Fibroblast of lung (primary cell): ENCODE data around the gene NFATC2.

Experiments
- EZH2 ChIP-seq: IDR thresholded peaks from 2 replicates; pipeline ENCODE4 v1.5.1; 2012; ENCODE audit warnings: low read length, control low read depth, mild to moderate bottlenecking; ENCODE audit errors: missing control alignments
- TF ChIP-seq, protein P1 (sequence below), 2 donors: IDR thresholded peaks in 1 of 2; conservative IDR thresholded peaks in 1 of 2; 1 replicate in 1 of 2; 2 replicates in 1 of 2; pipeline ENCODE4 v1.5.1; 2011 to 2012; ENCODE audit warnings: low read length in 2 of 2, control low read depth in 1 of 2, inconsistent platforms in 1 of 2, low read depth in 1 of 2, mild to moderate bottlenecking in 1 of 2

DNA sequence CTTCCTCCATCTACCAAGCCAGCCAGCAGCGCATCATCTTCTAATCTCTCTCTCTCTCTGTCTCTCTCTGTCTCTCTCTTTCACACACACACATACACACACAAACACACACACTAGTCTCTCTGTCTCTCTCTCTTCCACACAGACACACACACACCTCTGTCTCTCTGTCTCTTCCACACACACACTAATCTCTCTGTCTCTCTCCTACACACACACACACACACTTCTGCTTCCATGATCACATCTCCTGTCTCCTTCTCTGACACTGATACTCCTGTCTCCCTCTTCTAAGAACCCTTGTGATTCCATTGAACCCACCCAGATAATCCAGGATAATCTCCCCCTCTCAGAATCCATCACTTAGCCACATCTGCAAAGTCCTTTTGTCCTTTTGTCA, 181.3 kb downstream of the NFATC2 start:
- TF ChIP-seq, protein P1, sequence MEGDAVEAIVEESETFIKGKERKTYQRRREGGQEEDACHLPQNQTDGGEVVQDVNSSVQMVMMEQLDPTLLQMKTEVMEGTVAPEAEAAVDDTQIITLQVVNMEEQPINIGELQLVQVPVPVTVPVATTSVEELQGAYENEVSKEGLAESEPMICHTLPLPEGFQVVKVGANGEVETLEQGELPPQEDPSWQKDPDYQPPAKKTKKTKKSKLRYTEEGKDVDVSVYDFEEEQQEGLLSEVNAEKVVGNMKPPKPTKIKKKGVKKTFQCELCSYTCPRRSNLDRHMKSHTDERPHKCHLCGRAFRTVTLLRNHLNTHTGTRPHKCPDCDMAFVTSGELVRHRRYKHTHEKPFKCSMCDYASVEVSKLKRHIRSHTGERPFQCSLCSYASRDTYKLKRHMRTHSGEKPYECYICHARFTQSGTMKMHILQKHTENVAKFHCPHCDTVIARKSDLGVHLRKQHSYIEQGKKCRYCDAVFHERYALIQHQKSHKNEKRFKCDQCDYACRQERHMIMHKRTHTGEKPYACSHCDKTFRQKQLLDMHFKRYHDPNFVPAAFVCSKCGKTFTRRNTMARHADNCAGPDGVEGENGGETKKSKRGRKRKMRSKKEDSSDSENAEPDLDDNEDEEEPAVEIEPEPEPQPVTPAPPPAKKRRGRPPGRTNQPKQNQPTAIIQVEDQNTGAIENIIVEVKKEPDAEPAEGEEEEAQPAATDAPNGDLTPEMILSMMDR (conservative IDR thresholded peaks at IDR 0.05 in 1 of 2, IDR thresholded peaks at IDR 0.05 in 1 of 2; ENCODE audit: low read depth in 1 of 2, low read length in 2 of 2) = no peak
- TF ChIP-seq EZH2 = no peak
